HEK293 (cell line): ENCODE data around the gene MYO1E.

Experiments used
- CTCF ChIA-PET: fragments of 350-600 bp; formaldehyde crosslinking; extraction: SDS; loops from one replicate; lab custom pipeline; 2021; ENCODE audit warnings: antibody characterized with exemption; lab: Yijun Ruan, JAX
- POLR2A ChIA-PET: fragments of 300-600 bp; formaldehyde crosslinking; extraction: SDS; loops from one replicate; lab custom pipeline; 2020; ENCODE audit warnings: antibody characterized with exemption, inconsistent platforms; lab: Yijun Ruan, JAX
- H3K27ac ChIP-seq: fragments of 200-500 bp; sonication (Bioruptor generic); 2 replicates; pipeline ENCODE4 v1.5.1; 2014; ENCODE audit warnings: low read depth, low read length, control low read depth, inconsistent platforms; ENCODE audit errors: extremely low read depth
- H3K36me3 ChIP-seq, 2 experiments: fragments of 200-500 bp in 1 of 2; sonication (Bioruptor generic) in 1 of 2; 1 replicate in 1 of 2; 2 replicates in 1 of 2; pipeline ENCODE4 v1.5.1; 2014 to 2017; ENCODE audit warnings: inconsistent platforms in 2 of 2, low read length in 2 of 2; ENCODE audit not compliant: control insufficient read depth in 2 of 2, insufficient read depth in 1 of 2
- H3K4me1 ChIP-seq: fragments of 200-500 bp; sonication (Bioruptor generic); 2 replicates; pipeline ENCODE4 v1.5.1; 2014; ENCODE audit warnings: mild to moderate bottlenecking, low read length, inconsistent platforms; ENCODE audit not compliant: control insufficient read depth, insufficient read depth
- H3K4me3 ChIP-seq: 2 replicates; pipeline ENCODE4 v1.5.1; 2011; ENCODE audit warnings: low read depth, mild to moderate bottlenecking, control low read depth, low read length, moderate library complexity
- H3K9me3 ChIP-seq: fragments of 200-500 bp; sonication (Bioruptor generic); 2 replicates; pipeline ENCODE4 v1.5.1; 2014; ENCODE audit warnings: low read depth, low read length, inconsistent platforms; ENCODE audit not compliant: control insufficient read depth, insufficient read depth
- KLF1 ChIP-seq: fragments of 450-650 bp; formaldehyde crosslinking; IDR thresholded peaks from 2 replicates; pipeline ENCODE4 v1.5.1; 2016; ENCODE audit warnings: missing biosample characterization, missing genetic modification characterization
- KLF16 ChIP-seq: fragments of 450-650 bp; formaldehyde crosslinking; IDR thresholded peaks from 2 replicates; pipeline ENCODE4 v1.5.1; 2017; ENCODE audit warnings: missing biosample characterization, missing genetic modification characterization
- SP7 ChIP-seq: fragments of 450-650 bp; formaldehyde crosslinking; IDR thresholded peaks from 2 replicates; pipeline ENCODE4 v1.5.1; 2016; ENCODE audit warnings: missing biosample characterization, missing genetic modification characterization
- TRIM28 ChIP-seq: IDR thresholded peaks from 2 replicates; pipeline ENCODE4 v1.6.1; 2011; ENCODE audit warnings: low read length, control low read depth, borderline replicate concordance
- ZBTB1 ChIP-seq: fragments of 450-650 bp; formaldehyde crosslinking; IDR thresholded peaks from 2 replicates; pipeline ENCODE4 v1.5.1; 2016; ENCODE audit warnings: missing biosample characterization, missing genetic modification characterization
- ZBTB21 ChIP-seq: fragments of 450-650 bp; formaldehyde crosslinking; IDR thresholded peaks from 2 replicates; pipeline ENCODE4 v1.5.1; 2017; ENCODE audit warnings: missing biosample characterization, missing genetic modification characterization
- ZFP41 ChIP-seq: fragments of 450-650 bp; formaldehyde crosslinking; IDR thresholded peaks from 2 replicates; pipeline ENCODE4 v1.5.1; 2016; ENCODE audit warnings: missing biosample characterization, missing genetic modification characterization, borderline replicate concordance
- ZNF157 ChIP-seq: fragments of 450-650 bp; formaldehyde crosslinking; IDR thresholded peaks from 2 replicates; pipeline ENCODE4 v1.5.1; 2016; ENCODE audit warnings: missing biosample characterization, missing genetic modification characterization
- ZNF292 ChIP-seq: fragments of 450-650 bp; formaldehyde crosslinking; IDR thresholded peaks from 2 replicates; pipeline ENCODE4 v1.5.1; 2016; ENCODE audit warnings: low read depth, missing biosample characterization, missing genetic modification characterization, borderline replicate concordance
- ZNF510 ChIP-seq: fragments of 450-650 bp; formaldehyde crosslinking; IDR thresholded peaks from 2 replicates; pipeline ENCODE4 v1.5.1; 2018; ENCODE audit warnings: mild to moderate bottlenecking, missing genetic modification characterization, missing biosample characterization; ENCODE audit not compliant: insufficient replicate concordance
- ZNF560 ChIP-seq: fragments of 450-650 bp; formaldehyde crosslinking; IDR thresholded peaks from 2 replicates; pipeline ENCODE4 v1.5.1; 2017; ENCODE audit warnings: missing biosample characterization, missing genetic modification characterization, borderline replicate concordance
- ZNF658 ChIP-seq: fragments of 450-650 bp; formaldehyde crosslinking; IDR thresholded peaks from 2 replicates; pipeline ENCODE4; 2016; ENCODE audit warnings: missing biosample characterization, missing genetic modification characterization
- TF ChIP-seq, protein P1 (sequence below): fragments of 450-650 bp; formaldehyde crosslinking; IDR thresholded peaks from 2 replicates; pipeline ENCODE4 v1.5.1; 2016; ENCODE audit warnings: missing biosample characterization, missing genetic modification characterization
- TF ChIP-seq, protein P2 (sequence below): fragments of 450-650 bp; formaldehyde crosslinking; conservative IDR thresholded peaks from 2 replicates; pipeline ENCODE4 v1.5.1; 2016; ENCODE audit warnings: low read depth, missing biosample characterization, missing genetic modification characterization
- TF ChIP-seq, protein P3 (sequence below): fragments of 450-650 bp; formaldehyde crosslinking; IDR thresholded peaks from 2 replicates; pipeline ENCODE4 v1.5.1; 2016; ENCODE audit warnings: missing biosample characterization, missing genetic modification characterization
- TF ChIP-seq, protein P4 (sequence below): fragments of 450-650 bp; formaldehyde crosslinking; IDR thresholded peaks from 2 replicates; pipeline ENCODE4 v1.5.1; 2016; ENCODE audit warnings: missing biosample characterization, missing genetic modification characterization
- TF ChIP-seq, protein P5 (sequence below): fragments of 450-650 bp; formaldehyde crosslinking; optimal IDR thresholded peaks from 2 replicates; pipeline ENCODE3; 2016; ENCODE audit warnings: missing biosample characterization, mild to moderate bottlenecking, missing genetic modification characterization
- TF ChIP-seq, protein P6 (sequence below): fragments of 450-650 bp; formaldehyde crosslinking; IDR thresholded peaks from 2 replicates; pipeline ENCODE4 v1.5.1; 2016; ENCODE audit warnings: missing biosample characterization, missing genetic modification characterization
- TF ChIP-seq, protein P7 (sequence below): fragments of 450-650 bp; formaldehyde crosslinking; IDR thresholded peaks from 2 replicates; pipeline ENCODE4 v1.5.1; 2016; ENCODE audit warnings: missing biosample characterization, missing genetic modification characterization, borderline replicate concordance

MYO1E gene

DNA sequence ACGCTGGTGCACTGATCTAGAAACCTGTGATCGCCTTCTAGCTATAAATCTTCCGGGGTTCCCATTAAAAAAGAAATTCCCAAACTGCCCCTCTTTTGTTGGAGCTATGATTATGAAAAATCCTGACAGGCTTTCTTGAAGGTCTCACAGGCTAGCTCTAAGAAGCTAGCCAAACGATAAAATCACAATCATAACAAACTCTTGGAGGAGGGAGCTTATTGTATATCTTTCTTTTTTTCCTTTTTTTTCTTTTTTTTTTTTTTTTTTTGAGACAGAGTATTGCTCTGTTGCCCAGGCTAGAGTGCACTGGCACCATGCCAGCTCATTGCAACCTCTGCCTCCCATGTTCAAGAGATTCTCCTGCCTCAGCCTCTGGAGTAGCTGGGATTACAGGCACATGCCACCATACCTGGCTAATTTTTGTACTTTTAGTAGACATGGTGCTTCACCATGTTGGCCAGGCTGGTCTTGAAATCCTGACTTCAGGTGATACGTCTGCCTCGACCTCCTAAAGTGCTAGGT is 72.0 kb downstream of the MYO1E start:
- Histone ChIP-seq H3K36me3 (no peaks in the 10 kb centered on the region), H3K4me3 (no peak overlapping the region), H3K9me3 (no peaks in the 10 kb centered on the region), H3K27ac (no peak overlapping the region), H3K4me1 (peaks cover 12% of the 10 kb centered on the region)
- ChIA-PET POLR2A (interaction anchor here (0.7 to 1.3 kb wide), 3 partner anchors 12 to 198 kb away, joined by 3 to 4 read pairs (median 3); partner anchors contain the start of gene MYO1E), CTCF (interaction anchor here (0.6 to 1.4 kb wide), 2 partner anchors 10 to 37 kb away, joined by 3 to 4 read pairs; no protein-coding TSS in a partner anchor)
- TF ChIP-seq, protein P1, sequence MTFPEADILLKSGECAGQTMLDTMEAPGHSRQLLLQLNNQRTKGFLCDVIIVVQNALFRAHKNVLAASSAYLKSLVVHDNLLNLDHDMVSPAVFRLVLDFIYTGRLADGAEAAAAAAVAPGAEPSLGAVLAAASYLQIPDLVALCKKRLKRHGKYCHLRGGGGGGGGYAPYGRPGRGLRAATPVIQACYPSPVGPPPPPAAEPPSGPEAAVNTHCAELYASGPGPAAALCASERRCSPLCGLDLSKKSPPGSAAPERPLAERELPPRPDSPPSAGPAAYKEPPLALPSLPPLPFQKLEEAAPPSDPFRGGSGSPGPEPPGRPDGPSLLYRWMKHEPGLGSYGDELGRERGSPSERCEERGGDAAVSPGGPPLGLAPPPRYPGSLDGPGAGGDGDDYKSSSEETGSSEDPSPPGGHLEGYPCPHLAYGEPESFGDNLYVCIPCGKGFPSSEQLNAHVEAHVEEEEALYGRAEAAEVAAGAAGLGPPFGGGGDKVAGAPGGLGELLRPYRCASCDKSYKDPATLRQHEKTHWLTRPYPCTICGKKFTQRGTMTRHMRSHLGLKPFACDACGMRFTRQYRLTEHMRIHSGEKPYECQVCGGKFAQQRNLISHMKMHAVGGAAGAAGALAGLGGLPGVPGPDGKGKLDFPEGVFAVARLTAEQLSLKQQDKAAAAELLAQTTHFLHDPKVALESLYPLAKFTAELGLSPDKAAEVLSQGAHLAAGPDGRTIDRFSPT (tag by site-specific recombination), result no peak
- TF ChIP-seq, protein P2, sequence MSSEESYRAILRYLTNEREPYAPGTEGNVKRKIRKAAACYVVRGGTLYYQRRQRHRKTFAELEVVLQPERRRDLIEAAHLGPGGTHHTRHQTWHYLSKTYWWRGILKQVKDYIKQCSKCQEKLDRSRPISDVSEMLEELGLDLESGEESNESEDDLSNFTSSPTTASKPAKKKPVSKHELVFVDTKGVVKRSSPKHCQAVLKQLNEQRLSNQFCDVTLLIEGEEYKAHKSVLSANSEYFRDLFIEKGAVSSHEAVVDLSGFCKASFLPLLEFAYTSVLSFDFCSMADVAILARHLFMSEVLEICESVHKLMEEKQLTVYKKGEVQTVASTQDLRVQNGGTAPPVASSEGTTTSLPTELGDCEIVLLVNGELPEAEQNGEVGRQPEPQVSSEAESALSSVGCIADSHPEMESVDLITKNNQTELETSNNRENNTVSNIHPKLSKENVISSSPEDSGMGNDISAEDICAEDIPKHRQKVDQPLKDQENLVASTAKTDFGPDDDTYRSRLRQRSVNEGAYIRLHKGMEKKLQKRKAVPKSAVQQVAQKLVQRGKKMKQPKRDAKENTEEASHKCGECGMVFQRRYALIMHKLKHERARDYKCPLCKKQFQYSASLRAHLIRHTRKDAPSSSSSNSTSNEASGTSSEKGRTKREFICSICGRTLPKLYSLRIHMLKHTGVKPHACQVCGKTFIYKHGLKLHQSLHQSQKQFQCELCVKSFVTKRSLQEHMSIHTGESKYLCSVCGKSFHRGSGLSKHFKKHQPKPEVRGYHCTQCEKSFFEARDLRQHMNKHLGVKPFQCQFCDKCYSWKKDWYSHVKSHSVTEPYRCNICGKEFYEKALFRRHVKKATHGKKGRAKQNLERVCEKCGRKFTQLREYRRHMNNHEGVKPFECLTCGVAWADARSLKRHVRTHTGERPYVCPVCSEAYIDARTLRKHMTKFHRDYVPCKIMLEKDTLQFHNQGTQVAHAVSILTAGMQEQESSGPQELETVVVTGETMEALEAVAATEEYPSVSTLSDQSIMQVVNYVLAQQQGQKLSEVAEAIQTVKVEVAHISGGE (tag by site-specific recombination), result 0 out of 2 replicates have a peak, but pooled peaks have one; percentile 6
- no peak; the same call in 1 of the 2 replicates for TF ChIP-seq ZBTB21 (tag by site-specific recombination)
- TF ChIP-seq, protein P3, sequence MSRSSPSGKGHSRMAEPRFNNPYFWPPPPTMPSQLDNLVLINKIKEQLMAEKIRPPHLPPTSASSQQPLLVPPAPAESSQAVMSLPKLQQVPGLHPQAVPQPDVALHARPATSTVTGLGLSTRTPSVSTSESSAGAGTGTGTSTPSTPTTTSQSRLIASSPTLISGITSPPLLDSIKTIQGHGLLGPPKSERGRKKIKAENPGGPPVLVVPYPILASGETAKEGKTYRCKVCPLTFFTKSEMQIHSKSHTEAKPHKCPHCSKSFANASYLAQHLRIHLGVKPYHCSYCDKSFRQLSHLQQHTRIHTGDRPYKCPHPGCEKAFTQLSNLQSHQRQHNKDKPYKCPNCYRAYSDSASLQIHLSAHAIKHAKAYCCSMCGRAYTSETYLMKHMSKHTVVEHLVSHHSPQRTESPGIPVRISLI (tag by site-specific recombination), result peak; percentile 87
- TF ChIP-seq KLF16, result no peak
- no peak for TF ChIP-seq ZNF510 (tag by site-specific recombination)
- TF ChIP-seq KLF1 (tag by site-specific recombination), result no peak
- peak; percentile 49 for TF ChIP-seq SP7 (tag by site-specific recombination)
- TF ChIP-seq ZFP41 (tag by site-specific recombination), result no peak
- TF ChIP-seq TRIM28, result no peak
- no peak for TF ChIP-seq ZNF157
- TF ChIP-seq ZNF292 (tag by site-specific recombination), result no peak
- TF ChIP-seq, protein P4, sequence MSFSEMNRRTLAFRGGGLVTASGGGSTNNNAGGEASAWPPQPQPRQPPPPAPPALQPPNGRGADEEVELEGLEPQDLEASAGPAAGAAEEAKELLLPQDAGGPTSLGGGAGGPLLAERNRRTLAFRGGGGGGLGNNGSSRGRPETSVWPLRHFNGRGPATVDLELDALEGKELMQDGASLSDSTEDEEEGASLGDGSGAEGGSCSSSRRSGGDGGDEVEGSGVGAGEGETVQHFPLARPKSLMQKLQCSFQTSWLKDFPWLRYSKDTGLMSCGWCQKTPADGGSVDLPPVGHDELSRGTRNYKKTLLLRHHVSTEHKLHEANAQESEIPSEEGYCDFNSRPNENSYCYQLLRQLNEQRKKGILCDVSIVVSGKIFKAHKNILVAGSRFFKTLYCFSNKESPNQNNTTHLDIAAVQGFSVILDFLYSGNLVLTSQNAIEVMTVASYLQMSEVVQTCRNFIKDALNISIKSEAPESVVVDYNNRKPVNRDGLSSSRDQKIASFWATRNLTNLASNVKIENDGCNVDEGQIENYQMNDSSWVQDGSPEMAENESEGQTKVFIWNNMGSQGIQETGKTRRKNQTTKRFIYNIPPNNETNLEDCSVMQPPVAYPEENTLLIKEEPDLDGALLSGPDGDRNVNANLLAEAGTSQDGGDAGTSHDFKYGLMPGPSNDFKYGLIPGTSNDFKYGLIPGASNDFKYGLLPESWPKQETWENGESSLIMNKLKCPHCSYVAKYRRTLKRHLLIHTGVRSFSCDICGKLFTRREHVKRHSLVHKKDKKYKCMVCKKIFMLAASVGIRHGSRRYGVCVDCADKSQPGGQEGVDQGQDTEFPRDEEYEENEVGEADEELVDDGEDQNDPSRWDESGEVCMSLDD (tag by site-specific recombination), result no peak
- TF ChIP-seq ZNF658, result no peak
- TF ChIP-seq, protein P5, sequence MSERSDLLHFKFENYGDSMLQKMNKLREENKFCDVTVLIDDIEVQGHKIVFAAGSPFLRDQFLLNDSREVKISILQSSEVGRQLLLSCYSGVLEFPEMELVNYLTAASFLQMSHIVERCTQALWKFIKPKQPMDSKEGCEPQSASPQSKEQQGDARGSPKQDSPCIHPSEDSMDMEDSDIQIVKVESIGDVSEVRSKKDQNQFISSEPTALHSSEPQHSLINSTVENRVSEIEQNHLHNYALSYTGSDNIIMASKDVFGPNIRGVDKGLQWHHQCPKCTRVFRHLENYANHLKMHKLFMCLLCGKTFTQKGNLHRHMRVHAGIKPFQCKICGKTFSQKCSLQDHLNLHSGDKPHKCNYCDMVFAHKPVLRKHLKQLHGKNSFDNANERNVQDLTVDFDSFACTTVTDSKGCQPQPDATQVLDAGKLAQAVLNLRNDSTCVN (tag by site-specific recombination), result no peak
- no peak for TF ChIP-seq ZBTB1 (tag by site-specific recombination)
- TF ChIP-seq, protein P6, sequence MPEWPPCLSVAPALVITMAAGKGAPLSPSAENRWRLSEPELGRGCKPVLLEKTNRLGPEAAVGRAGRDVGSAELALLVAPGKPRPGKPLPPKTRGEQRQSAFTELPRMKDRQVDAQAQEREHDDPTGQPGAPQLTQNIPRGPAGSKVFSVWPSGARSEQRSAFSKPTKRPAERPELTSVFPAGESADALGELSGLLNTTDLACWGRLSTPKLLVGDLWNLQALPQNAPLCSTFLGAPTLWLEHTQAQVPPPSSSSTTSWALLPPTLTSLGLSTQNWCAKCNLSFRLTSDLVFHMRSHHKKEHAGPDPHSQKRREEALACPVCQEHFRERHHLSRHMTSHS (tag by site-specific recombination), result no peak
- TF ChIP-seq ZNF560 (tag by site-specific recombination), result no peak
- TF ChIP-seq, protein P7, sequence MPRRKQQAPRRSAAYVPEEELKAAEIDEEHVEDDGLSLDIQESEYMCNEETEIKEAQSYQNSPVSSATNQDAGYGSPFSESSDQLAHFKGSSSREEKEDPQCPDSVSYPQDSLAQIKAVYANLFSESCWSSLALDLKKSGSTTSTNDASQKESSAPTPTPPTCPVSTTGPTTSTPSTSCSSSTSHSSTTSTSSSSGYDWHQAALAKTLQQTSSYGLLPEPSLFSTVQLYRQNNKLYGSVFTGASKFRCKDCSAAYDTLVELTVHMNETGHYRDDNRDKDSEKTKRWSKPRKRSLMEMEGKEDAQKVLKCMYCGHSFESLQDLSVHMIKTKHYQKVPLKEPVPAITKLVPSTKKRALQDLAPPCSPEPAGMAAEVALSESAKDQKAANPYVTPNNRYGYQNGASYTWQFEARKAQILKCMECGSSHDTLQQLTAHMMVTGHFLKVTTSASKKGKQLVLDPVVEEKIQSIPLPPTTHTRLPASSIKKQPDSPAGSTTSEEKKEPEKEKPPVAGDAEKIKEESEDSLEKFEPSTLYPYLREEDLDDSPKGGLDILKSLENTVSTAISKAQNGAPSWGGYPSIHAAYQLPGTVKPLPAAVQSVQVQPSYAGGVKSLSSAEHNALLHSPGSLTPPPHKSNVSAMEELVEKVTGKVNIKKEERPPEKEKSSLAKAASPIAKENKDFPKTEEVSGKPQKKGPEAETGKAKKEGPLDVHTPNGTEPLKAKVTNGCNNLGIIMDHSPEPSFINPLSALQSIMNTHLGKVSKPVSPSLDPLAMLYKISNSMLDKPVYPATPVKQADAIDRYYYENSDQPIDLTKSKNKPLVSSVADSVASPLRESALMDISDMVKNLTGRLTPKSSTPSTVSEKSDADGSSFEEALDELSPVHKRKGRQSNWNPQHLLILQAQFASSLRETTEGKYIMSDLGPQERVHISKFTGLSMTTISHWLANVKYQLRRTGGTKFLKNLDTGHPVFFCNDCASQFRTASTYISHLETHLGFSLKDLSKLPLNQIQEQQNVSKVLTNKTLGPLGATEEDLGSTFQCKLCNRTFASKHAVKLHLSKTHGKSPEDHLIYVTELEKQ (tag by site-specific recombination), result 0 out of 2 replicates have a peak, but pooled peaks have one; percentile 6
